Measurements from ENCODE around the gene SNAPC2.

SNAPC2 gene

GRCh38 chr19:7898967-7899366 is 21.2 kb upstream of the SNAPC2 start:
- no peak for TF ChIP-seq MYC (IDR thresholded peaks at IDR 0.05; ENCODE audit: low read depth, low read length)
- no peak for TF ChIP-seq CTCF (IDR thresholded peaks at IDR 0.05; ENCODE audit: low read depth, low read length)
- TF ChIP-seq MAX (IDR thresholded peaks at IDR 0.05; ENCODE audit: low read depth, low read length) = no peak
- TF ChIP-seq POLR2A (IDR thresholded peaks at IDR 0.05; ENCODE audit: extremely low read depth, insufficient read length) = no peak
- no peak for DNase-seq (ENCODE audit: low read depth)
- H3K4me3 ChIP-seq (ENCODE audit: low read depth, low read length) = no peak overlapping the region

GRCh38 chr19:7899751-7900378 is 20.3 kb upstream of the SNAPC2 start:
- TF ChIP-seq CTCF (IDR thresholded peaks at IDR 0.05; ENCODE audit: low read depth, low read length) (no peak), POLR2A (IDR thresholded peaks at IDR 0.05; ENCODE audit: extremely low read depth, insufficient read length) (no peak), MAX (IDR thresholded peaks at IDR 0.05; ENCODE audit: low read depth, low read length) (no peak), MYC (IDR thresholded peaks at IDR 0.05; ENCODE audit: low read depth, low read length) (no peak)
- DNase-seq (ENCODE audit: low read depth) = no peak
- H3K4me3 ChIP-seq (ENCODE audit: low read depth, low read length) = no peak overlapping the region

GRCh38 chr19:7900401-7900870 is 19.7 kb upstream of the SNAPC2 start:
- H3K4me3 ChIP-seq (ENCODE audit: low read depth, low read length) = no peak overlapping the region
- no peak for TF ChIP-seq MAX (IDR thresholded peaks at IDR 0.05; ENCODE audit: low read depth, low read length)
- no peak for TF ChIP-seq MYC (IDR thresholded peaks at IDR 0.05; ENCODE audit: low read depth, low read length)
- no peak for TF ChIP-seq CTCF (IDR thresholded peaks at IDR 0.05; ENCODE audit: low read depth, low read length)
- TF ChIP-seq POLR2A (IDR thresholded peaks at IDR 0.05; ENCODE audit: extremely low read depth, insufficient read length) = no peak
- no peak for DNase-seq (ENCODE audit: low read depth)

GRCh38 chr19:7900931-7901330 is 19.2 kb upstream of the SNAPC2 start:
- no peak overlapping the region for H3K4me3 ChIP-seq (ENCODE audit: low read depth, low read length)
- no peak for TF ChIP-seq POLR2A (IDR thresholded peaks at IDR 0.05; ENCODE audit: extremely low read depth, insufficient read length)
- TF ChIP-seq CTCF (IDR thresholded peaks at IDR 0.05; ENCODE audit: low read depth, low read length) = no peak
- no peak for TF ChIP-seq MAX (IDR thresholded peaks at IDR 0.05; ENCODE audit: low read depth, low read length)
- TF ChIP-seq MYC (IDR thresholded peaks at IDR 0.05; ENCODE audit: low read depth, low read length) = no peak
- DNase-seq (ENCODE audit: low read depth) = no peak

- TF ChIP-seq MYC (IDR thresholded peaks at IDR 0.05; ENCODE audit: low read depth, low read length) = no peak
- no peak for TF ChIP-seq MAX (IDR thresholded peaks at IDR 0.05; ENCODE audit: low read depth, low read length)
- no peak for TF ChIP-seq POLR2A (IDR thresholded peaks at IDR 0.05; ENCODE audit: extremely low read depth, insufficient read length)
- no peak for TF ChIP-seq CTCF (IDR thresholded peaks at IDR 0.05; ENCODE audit: low read depth, low read length)
- no peak for DNase-seq (ENCODE audit: low read depth)
- H3K4me3 ChIP-seq (ENCODE audit: low read depth, low read length) = no peak overlapping the region
These were observed 18.8 kb upstream of the SNAPC2 start for GRCh38 chr19:7901337-7901736.

All from NB4 (cell line).